ENCODE data around the gene KRTAP10-12.

DNA sequence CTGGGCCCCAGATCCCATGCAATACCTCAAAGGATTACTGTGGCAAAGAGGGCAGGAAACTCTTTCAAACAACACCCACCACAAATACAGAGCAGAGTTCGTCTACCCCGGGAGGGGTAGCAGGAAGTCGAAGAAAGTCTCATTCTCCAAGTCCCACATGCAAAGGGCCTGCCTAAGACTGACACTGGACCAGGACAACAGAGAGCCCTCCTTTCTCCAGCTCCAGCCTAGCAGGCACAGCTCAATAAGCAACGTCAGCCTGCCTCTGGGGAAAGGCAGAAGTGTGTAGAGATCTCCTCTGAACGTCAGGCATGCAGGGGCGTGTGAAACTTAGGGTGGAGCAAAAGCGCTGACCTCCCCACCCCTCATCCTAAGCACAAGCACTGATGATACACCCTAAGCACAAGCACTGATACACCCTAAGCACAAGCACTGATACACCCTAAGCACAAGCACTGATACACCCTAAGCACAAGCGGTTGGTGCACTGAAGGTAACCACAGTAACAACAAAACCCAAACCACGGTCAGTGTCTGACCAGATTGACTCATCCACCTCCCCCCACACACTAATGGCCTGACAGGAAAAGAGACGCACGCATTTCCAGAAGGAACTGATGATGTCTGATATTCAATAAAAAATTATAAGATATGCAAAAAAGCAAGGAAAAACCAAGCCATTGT lies 37.9 kb upstream of the KRTAP10-12 start:
- TF ChIP-seq, protein P1, sequence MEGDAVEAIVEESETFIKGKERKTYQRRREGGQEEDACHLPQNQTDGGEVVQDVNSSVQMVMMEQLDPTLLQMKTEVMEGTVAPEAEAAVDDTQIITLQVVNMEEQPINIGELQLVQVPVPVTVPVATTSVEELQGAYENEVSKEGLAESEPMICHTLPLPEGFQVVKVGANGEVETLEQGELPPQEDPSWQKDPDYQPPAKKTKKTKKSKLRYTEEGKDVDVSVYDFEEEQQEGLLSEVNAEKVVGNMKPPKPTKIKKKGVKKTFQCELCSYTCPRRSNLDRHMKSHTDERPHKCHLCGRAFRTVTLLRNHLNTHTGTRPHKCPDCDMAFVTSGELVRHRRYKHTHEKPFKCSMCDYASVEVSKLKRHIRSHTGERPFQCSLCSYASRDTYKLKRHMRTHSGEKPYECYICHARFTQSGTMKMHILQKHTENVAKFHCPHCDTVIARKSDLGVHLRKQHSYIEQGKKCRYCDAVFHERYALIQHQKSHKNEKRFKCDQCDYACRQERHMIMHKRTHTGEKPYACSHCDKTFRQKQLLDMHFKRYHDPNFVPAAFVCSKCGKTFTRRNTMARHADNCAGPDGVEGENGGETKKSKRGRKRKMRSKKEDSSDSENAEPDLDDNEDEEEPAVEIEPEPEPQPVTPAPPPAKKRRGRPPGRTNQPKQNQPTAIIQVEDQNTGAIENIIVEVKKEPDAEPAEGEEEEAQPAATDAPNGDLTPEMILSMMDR (IDR thresholded peaks at IDR 0.05; ENCODE audit: low read length): no peak
- no peak for TF ChIP-seq EZH2 (optimal IDR thresholded peaks at IDR 0.05; ENCODE audit: low read depth, low read length)
